Stimulated activated CD4-positive, alpha-beta T cell treated with anti-CD3 and anti-CD28 coated beads, Interleukin-4, amount 100 ng/mL, for 4 hours (primary cell): ENCODE data around the gene NME3.
A peak's percentile ranks its signal among the peaks of the same experiment; 100 is the strongest.

Experiments used
- DNase-seq, 2 experiments: peaks; one replicate each; pipeline ENCODE4 v3.0.0-alpha.2; 2020

NME3 gene

DNA sequence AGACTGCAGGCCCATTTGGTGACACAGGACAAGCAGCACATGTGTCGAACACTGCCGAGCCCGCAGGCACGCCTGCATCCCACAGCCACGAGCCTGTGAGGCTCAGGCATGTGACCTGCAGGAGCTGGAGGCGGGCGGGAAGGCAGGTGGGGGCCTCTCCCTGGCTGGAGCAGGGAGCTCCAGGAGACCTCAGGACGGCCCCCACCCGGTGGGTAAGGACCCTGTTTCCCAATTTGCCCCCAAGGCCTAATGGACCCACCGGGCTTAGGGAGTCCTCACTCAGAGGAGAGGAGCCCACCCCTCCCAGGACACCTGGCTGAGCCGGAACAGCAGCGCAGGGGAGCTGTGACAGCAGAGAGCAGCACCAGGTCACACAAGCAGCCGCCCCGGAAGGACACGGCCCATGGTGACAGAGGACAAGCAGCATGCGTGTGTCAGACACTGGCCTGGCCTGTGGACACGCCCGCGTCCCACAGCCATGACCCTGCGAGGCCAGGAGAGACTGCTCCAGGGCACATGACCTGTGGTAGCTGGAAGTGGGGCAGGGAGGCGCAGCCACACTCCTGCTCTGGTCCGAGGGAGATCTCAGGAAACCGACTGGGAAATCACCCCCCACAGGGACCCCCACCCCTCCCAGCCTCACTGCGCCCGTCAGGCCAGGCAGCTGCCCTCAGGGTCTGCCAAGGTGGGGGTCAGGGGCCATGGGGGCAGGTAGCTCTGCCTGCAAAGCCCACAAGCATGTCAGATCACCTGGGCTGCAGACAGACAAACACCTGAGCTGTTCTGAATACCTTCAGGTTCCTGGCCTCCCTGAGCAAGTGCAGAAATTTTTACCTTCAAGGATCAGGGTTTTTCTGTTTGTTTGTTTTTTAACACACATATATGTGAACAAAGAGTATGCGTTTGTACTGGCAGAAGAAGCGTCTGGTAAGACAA, 8.7 kb upstream of the NME3 start:
- DNase-seq, result no peak

DNA sequence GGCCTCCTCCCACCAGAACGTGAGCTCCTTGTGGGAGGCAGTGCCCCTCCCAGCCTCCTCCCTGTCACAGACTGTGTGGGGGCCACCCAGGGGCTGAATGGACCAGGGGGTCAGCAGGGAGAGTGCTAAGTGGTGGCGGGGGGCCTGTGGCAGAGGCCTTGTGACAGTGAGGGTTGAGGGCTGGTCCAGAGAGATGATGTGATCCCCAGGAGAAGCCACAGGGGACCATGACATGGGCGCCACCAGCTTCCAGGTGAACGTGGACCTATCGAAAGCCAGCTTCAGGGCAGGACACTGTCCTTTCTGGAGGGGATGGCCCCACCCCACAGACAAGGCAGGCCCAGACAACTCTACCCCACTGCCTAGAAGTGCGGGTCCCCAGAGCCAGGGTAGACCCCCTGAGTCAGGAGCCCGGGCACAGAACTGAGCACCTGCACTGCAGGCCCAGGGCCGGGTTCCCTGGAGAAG, 7.9 kb upstream of the NME3 start:
- no peak for DNase-seq

DNA sequence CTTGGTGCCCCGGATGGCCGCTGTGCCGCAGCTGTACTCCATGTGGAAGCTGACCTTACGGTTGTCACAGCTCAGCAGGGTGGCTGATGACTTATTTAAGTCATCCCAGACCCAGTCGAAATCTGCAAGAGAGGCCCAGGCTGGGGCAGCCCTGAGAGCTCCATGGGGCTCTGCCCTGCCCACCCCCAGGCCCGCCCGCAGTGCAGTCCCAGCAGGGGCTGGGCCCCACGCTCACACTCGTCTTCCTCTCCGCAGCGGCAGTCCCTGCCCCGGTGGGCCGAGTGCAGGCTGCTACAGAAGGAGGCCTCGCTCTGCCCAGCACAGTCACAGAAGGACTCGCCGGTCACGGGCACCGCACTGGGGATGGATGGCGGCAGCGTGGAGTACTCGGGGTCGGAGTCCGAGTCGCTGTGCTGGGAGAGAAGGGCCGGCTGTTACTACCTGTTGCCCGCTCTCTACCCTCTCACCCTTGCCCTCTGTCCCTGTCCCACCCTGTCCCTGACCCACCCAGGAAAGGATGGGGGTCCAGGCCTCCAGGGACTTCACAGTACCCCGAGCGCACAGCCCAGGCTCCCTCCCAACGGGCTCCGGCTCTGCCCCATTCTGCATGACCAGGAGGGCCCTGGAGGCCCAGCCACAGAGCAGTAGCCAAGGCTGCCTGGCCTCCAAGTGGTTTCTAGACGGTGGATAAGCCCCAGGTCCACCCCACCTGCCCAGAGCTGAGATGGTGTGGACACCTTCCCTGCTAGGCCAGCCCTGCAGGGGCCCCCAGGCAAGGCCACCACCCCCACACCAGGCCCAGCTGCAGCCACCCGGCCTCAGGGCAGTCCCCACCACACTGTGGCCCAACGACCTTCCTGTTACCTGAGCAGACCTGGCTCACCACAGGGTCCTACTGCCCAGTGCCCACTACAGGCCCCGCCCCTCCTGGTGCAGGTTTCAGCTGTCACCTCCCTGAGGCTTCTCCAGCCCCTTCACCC, 7.1 kb upstream of the NME3 start:
- no peak for DNase-seq

DNA sequence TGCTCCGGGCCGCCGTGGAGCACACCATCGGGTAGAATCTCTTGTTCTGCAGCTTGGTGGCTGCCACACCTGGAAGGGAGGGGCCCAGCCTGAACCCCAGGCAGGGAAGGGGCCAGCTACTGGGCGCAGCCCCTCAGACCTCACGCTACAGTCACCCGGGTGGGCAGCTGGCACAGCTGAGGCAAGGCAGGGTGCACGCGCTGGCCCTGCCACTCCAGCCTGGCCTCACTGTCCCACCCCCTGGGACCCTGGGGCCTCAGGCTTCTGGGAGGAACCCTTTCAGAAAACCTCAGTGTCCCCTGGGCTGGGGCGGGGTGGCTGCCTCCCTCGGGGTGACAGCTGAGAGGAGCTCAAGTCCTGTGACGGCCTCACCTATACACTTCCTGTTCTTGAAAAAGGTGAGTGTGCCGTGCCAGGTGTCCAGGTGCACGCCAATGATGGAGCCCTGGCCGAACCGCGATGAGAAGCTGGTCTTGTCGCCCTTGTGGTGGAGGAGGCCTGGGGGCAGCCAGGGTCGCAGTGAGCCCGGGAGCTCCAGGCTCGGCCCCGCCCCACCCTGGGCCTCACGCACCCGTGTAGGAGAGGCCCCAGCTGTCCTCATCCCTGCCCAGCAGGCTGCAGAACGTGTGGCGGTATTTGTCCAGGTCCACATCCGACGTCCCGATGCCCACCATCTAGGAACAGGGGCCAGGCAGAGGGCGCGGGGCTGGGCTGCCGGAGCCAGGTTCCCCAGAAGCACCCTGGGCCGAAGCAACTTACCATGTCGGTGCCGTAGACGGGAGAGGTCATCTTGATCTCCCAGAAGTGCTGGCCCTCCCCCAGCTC, 6.2 kb upstream of the NME3 start:
- no peak for DNase-seq

DNA sequence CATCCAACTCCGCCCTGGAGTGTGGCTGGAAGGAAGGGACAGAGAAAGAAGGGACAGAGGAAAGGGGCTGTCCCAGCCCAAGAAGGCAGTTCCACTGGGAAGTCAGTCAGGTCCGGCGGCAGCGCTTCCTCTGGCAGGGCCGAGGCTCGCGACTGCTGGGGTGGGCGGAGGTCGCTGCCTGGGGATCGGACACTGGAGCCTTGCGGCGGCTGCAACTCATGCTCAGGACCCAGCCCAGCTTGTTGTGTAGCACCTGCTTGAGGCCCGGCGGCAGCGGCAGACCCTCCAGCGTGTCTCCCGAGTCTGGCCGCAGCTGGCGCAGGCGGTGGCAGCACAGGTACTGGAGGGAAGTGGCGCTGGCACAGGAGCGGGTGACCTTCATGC, 5.6 kb upstream of the NME3 start:
- DNase-seq, result no peak

DNA sequence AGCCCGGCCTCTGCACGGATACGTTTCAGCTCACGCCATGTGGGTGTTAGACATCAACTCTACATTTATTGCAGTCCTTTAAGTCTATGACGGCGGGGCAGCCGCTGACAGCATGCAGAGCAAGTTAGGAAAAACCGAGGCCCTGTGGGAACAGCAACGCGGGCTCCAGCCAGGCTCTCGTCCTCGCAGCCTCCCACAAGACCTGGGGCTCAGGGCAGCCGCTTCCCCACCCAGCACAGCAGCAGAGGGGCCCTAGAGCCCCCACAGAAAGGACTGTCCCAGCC, 5.3 kb upstream of the NME3 start:
- no peak for DNase-seq

DNA sequence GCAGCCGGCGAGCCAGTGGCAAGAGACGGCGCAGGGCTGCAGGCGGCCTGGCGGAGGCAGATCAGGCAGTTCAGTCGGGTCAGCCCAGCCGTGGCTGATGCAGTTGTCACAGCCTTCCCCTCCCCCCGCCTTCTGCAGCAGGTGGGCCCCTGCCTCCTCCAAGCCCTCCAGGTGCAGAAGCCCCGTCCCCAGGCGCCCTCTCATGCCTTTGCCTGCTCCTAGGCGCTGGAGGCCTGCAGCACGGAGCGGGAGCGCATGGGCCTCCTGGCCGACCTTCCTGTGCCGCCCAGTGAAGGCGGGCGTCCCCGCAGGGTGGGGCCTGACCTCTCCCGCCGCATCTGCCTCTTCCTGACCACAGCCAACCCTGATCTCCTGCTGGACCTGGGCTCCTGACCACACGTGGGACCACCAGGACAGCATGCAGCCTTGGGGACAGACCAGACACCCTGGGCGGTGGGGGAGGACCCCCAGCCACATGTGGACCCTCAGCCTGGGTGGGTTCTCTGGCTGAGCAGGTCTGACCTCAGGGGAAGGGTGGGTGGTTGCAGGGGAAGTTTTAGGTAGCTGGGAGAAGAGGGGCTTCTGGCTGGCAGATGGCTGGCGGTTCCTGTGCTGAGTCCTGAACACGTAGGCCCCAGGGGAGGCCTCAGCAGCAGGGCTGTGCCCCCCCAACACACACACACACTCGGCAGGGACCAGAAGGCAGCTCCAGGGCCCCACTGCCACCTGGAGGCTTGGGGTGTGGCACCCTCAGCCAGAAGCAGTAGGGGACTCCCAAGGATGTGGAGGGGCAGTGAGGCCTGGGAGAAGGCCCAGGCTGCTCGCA, 4.7 kb upstream of the NME3 start:
- DNase-seq, result no peak

DNA sequence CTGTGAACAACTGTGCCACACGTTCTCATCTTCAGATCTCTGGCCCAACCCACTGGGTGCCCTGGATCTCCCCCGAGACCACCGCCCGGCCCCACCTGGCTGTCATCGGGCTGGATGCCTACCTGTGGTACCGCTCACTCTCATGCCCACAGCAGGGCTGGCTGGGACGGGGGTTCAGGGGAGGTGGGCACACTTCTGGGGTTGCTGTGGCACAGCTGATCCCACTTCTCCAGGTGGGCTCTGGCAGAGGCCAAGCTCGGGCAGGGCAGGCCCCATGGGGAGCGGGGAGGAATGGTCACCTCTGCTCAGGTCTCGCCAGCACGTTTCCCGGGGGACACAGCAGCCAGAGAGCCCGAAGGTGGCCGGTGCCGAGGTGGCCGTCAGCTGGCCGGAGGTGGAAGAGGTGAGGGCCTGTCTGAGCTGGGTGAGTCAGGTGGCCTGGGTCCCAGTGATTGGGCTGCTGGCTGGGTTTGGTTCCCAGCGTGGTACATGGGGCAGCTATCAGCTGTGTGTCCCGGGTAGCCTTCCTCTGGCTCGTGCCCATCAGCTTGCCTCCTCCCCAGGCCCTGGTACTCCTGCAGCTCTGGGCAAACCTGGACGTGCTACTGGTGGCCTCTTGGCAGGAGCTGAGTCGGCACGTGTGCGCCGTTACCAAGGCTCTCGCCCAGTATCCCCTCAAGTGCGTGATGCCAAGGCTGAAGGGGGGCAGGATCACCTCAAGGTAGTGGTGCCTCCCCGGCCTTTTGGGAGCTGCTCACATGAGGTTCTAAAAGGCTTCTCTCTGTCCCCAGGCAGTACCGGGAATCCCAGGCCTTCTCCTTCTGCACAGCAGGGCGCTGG, 3.9 kb upstream of the NME3 start:
- no peak for DNase-seq

DNA sequence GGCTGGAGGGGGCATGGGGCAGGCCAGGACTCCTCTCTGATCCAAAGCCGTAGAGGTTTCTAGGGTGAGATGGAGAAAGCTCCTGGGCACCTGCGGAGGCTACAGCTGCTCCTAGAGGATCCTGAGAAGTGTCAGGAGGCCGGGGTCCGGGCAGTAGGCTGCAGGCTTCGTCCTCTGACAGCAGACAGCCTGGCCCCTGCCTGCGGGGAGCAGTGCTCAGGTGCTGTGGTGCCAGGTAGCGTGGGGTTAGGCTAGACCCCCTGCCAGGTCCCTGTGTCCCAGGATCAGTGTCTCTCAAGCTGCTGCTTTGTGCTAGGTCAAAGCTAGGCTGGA, 3.1 kb upstream of the NME3 start:
- DNase-seq, result no peak

DNA sequence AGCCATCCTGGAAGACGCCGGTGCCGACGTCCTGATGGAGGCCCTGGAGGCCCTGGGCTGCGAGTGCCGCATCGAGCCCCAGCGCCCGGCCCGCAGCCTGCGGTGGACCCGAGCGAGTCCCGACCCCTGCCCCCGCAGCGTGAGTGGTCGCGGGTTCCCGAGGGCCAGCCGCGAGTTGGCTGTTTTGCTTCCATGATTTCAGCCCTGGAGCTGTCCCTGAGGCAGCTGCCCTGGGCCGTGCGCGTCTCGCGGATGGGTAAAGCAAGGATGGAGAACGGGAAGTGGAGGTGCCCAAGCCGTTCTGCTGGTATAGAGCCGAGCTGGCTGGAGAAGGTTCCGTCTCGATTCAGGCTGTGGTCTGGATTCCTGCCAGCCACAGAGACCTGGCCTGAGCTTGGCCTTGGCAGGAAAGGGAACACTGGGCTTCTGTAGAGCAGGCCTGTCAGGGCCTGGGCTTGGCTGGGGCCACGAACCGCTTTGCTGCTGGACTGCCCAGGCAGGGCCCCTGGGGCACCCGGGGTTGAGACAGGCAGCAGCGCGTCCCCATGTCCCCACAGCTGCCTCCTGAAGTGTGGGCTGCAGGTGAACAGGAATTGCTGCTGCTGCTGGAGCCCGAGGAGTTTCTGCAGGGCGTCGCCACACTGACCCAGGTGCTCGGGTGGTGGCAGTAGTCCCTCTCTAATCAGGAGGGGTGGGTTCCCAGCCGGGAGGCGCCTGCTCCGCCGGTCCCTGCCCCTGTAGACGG, 2.5 kb upstream of the NME3 start:
- no peak for DNase-seq

DNA sequence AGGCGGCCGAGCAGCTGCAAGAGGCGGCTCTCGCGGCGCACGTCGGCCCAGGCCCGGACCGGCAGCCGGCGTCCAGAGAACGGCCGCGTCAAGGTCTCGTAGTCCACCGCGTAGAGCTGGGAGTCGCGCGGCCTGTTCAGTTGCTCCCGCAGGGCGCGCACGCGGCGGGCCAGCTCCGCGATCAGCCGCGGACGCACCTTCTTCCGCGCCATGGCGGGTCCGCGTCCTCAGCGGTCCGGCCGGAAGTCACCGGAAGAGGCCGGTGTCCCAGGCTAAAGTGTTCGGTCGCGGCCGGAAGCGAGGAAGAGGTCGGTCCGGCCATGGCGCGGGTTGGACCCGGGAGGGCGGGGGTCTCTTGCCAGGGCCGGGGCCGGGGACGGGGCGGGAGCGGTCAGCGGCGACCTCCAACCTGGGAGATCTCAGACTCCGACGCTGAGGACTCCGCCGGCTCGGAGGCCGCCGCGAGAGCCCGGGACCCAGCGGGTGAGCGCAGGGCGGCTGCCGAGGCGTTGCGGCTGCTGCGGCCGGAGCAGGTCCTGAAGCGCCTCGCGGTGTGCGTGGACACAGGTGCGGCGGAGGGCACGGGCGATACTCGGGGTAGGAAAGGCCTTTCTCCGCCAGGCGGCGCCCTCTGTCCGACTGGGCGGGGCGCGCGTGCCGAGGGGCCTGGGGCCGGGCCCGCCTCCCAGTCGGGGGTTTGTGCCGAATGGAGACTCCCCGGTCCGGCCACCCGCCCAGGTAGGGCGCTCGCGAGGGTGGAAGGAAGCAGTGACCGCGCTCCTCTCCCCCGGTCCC, 1.8 kb upstream of the NME3 start, which contains the start of gene MRPS34:
MRPS34 (minus strand) TSS at position 227 of the 795 bp plus-strand sequence; CDS start at position 212, 15 bp downstream.
- DNase-seq, result peak; percentile 68 to 78

DNA sequence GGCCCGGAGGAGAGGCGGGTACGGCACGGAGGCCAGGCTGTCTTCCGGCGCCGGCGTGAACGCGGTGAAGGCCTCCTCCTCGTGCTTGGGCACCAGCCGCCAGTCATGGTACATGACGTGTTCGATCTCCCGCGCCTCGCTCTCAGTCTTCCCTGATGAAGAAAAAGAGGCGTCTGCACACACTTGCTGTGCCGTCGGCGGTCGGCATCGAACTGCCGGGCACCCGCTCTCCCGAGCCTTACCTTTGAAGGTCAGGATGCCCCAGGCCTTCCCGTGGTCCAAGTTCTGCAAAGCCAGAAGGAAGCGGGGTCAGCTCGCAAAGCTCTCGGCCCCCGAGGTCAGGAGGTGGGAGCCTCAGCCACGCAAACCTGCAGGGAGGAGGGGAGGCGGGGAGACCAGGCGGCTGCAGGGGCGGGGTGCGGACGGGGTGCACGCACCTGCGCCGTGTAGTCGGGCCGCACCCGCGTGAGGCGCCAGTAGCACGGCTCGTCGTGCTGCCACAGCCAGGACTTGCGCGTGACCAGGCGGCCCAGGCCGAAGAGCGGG, 1.1 kb upstream of the NME3 start, which contains the start of gene EME2:
EME2 (plus strand) TSS at position 449 of the 546 bp plus-strand sequence. CDS start 418 bp downstream, outside the sequence.
- DNase-seq, result peak; percentile 49 to 52

DNA sequence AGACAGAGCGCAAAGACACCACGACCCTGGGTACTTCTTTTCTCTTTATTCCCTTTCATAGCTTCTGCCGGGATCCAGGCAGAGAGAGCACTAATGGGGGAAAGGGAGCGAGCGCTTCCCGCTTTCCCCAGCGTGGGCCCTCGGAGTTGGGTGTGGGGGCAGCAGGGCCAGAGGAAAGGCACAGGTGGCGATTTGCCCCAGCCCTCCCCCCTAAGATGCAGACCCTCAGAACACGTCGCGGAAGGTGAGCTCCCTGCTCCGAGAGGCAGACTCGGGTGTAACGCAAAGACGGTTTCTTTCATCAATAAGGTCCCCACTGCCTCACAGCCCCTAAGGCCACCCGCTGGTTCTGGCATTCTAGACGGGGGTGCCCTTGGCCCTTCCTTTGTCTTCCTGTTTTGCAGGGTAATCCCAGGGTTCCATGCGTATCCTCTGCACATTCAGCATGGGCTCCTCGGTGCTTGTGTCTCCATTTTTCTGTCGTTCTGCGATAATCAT, 570 bp upstream of the NME3 start:
- DNase-seq, result no peak

DNA sequence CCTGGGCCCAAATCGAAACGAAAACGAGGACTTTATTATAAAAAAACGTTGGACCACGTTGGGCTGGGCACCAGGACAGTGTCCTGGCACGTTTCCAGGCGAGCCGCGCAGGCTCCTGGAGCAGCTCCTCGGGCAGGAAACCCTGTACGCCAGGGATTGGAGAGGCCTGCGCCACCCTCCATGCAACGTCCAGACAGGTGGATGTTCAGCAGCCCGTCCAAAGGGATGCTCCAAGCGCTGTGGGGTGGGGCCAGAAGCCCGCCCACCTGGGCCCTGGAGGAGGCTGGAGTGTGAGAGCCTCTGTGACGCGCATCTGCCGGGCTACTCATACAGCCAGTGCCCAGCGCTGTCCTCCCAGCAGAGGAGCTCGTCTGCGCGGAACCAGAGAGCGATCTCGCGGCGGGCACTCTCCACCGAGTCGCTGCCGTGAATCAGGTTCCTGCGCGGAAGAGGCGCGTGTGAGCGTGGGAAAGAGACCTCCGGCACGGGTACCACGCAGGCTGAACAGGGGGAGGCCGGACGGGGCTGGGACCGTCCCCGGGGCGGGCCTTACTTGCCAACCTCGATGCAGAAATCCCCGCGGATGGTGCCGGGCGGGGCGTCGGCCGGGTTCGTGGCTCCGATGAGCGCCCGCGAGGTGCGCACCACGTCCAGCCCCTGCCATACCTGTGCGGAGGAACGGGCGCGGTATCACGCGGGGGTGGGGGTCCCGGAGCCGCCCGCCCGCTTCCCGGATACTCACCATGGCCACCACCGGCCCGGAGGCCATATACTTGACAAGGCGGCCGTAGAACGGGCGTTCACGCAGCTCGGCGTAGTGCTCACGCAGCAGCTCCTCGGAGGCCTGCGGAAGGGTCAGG, 785 bp downstream of the NME3 start:
- DNase-seq, result peak; percentile 46 to 62

DNA sequence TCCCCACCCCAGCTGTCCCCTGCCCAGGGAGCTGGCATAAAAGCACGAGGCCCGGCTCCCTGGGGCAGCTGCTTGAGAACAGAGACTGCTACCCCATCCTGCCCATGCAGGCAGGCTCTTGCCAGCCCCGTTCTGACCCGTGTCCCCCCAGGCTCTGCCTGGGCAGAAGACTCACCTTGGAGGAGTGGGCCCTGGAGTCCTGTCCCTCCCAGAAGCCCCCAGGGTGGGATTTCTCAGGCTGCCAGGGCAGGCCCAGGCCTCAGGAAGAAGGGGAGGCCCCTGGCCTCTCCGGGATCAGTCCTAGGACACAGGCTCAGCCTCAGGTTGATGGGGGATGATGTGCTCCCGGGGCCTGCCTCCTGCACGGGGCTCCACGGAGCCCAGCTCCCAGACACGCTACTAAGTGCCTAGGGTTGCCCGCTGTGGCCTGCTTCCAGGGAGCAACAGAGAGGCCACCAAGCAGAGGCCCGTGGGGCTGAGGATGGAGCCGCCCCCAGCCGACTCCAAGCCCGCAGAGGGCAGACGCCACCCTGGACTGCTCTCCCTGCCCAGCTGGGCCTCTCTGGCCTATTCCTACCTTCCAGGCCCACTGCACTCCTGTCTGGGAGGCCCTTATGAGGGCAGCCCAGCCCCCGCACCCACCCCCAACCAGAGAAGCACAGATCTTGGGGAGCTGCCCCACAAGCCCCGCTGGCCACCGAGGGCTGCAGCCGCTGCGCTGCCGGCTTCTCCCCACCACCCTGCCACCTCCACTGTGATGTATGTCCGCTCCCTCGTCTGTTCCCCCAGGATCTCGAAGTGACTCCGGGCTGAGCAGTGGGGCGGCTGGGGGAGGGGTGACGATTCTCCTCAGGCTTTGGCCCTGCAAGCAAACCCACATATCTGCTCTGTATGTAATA, 1.7 kb downstream of the NME3 start:
- no peak for DNase-seq

DNA sequence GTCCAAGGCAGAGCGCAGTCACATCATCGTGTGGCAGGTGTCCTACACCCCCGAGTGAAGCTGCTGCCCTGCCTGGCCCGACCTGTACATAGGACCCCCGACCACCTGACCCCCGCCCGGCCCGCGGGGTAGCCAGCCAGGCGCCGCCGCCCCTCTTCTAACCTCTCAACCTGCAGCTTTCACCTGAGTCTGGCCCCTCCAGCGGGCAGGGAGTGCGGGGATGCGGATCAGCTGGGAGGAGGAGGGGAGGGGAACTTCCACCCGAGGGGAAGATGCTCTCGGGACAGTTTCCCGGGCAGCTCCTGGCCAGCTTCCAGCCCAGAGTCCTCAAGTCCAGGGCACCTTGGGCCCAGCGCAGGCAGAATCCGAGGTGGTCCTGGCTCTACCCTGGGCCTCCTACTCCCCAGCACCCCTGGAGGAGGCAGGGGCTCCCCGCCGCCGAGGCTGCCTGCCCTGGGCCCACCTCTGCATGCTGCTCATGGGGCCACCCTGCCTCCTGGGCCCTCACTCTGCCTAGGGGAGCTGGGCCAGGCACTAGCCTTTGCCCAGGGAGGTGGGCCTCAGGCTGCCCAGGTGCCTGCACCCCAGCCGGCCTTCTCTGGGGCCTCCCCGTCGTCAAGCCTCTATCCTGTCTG, 2.5 kb downstream of the NME3 start:
- DNase-seq, result no peak
